Fibroblast of mammary gland (primary cell): ENCODE results near the gene PGBD5.

ENCODE experiments used
- DNase-seq: peaks from one replicate; pipeline ENCODE4 v3.0.0-alpha.2; 2010; ENCODE audit warnings: low read depth
- H3K4me3 ChIP-seq: 2 replicates; pipeline ENCODE4 v1.5.1; 2011; ENCODE audit warnings: low read depth, mild to moderate bottlenecking, low read length, moderate library complexity; ENCODE audit not compliant: control insufficient read depth
- TF ChIP-seq, protein P1 (sequence below): conservative IDR thresholded peaks from 2 replicates; pipeline ENCODE4 v1.5.1; 2011; ENCODE audit warnings: low read depth, low read length, inconsistent platforms; ENCODE audit not compliant: control insufficient read depth, insufficient read depth

Gene PGBD5

DNA sequence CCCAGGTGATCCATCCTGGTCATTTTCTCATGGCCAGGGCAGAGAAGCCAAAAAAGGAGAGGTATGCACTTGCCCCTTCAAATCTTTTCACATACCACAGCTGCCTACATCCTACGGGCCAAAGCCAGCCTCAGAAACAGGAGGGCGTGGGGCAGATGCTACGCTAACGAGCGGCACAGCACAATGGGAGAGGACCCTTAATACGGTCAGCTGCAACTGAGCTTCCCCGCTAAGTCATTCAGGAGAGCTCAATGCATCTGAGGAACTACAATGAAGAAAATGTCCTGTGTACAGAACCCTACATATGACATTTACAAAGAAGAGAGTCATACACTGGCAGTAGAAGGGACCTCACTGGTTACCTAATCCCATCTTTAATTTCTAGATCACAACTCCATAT is 78.2 kb downstream of the PGBD5 start:
- no peak for DNase-seq
- TF ChIP-seq, protein P1, sequence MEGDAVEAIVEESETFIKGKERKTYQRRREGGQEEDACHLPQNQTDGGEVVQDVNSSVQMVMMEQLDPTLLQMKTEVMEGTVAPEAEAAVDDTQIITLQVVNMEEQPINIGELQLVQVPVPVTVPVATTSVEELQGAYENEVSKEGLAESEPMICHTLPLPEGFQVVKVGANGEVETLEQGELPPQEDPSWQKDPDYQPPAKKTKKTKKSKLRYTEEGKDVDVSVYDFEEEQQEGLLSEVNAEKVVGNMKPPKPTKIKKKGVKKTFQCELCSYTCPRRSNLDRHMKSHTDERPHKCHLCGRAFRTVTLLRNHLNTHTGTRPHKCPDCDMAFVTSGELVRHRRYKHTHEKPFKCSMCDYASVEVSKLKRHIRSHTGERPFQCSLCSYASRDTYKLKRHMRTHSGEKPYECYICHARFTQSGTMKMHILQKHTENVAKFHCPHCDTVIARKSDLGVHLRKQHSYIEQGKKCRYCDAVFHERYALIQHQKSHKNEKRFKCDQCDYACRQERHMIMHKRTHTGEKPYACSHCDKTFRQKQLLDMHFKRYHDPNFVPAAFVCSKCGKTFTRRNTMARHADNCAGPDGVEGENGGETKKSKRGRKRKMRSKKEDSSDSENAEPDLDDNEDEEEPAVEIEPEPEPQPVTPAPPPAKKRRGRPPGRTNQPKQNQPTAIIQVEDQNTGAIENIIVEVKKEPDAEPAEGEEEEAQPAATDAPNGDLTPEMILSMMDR = no peak

DNA sequence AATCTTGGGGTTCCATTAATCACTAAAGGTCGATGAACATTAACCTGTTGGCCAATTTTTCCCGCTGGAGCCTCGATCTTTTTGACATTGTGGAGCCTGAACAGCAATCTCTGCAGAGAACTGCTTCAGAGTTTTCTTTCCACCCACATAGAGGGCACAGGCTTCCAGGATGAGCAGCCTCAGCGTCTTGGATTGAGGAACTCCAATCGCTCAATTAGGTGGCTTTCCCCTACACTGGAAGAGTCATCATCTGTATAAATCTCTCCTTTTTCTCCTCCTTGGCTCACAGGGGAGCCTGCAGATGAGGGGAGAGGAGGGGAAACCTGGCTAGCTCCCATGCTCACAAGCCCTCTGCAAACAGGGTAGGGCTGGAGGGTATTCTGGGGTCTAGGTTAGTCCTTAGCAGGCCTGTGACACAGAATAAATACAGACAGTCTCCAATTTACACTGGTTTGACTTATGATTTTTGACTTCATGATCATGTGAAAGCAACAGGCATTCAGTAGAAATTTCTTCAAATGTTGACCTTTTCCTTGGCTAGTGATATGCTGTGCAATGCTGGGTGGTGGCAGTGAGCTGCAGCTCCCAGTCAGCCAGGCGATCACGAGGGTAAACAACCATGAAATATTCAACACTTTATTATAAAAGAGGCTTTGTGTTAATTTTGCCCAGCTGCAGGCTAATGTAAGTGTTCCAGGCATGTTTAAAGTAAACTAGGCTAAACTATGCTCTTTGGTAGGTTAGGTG is 80.8 kb downstream of the PGBD5 start:
- DNase-seq = no peak
- TF ChIP-seq, protein P1 = no peak
- H3K4me3 ChIP-seq = no peak overlapping the region

More for the DNA sequence above, 78.2 kb downstream of the PGBD5 start:
- no peak overlapping the region for H3K4me3 ChIP-seq

DNA sequence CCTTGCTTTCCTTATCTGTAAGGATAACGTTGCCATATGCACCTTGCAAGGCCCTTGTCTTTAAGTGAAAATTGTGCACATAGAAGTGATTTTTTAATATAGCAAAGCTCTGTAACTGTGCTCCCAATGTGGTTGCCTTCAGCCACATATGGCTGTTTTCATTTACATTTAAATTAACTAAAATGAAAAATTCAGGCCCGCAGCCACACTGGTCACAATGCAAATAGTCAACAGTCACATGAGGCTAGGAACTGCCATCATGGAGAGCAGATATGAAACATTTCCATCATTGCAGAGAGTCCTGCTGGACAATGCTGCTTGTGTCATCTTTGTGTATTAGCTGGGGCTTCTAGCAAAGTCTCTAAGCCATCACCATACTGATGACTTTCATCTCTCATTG is 83.4 kb downstream of the PGBD5 start:
- TF ChIP-seq, protein P1 = no peak
- H3K4me3 ChIP-seq = no peak overlapping the region
- no peak for DNase-seq

DNA sequence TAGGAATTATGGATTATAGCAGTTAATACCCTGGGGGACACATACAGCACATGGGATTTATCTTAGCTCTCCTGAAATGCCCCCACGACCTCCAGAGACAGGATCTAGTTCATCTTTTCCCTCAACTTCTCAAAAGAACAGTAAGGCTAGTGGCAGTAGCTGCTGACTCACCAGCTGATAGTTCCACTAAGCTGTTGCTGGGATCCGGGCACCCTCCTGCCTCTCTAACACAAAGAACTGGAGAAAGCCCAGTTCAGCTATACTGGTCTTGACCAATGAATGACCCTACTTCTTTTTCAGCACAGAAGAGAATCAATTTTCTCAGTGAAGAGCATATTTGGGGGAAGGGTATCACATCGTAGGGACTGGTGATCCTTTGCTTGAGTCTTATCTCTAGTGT is 84.1 kb downstream of the PGBD5 start:
- TF ChIP-seq, protein P1 = no peak
- no peak for DNase-seq

DNA sequence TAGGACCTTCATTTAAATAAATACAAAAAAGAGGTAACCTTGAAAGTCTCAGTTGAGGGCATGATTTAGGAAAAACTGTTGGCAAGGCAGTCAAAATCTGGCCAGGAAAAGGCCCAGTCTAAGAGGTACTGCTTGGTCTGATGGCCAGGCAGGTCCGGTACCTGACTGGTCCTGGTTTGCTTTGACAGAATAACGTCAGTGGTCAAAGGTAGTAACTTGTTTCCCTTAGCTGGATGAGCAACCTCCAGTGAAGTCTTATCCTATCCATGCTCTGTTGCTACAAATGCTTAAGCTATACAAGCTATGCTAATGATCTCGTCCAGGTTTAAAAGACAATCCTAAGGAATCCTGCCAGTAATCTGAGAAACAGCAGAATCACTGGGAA is 85.0 kb downstream of the PGBD5 start:
- TF ChIP-seq, protein P1 = no peak
- DNase-seq = no peak
- H3K4me3 ChIP-seq = no peak overlapping the region

More for the DNA sequence above, 84.1 kb downstream of the PGBD5 start:
- H3K4me3 ChIP-seq = no peak overlapping the region

DNA sequence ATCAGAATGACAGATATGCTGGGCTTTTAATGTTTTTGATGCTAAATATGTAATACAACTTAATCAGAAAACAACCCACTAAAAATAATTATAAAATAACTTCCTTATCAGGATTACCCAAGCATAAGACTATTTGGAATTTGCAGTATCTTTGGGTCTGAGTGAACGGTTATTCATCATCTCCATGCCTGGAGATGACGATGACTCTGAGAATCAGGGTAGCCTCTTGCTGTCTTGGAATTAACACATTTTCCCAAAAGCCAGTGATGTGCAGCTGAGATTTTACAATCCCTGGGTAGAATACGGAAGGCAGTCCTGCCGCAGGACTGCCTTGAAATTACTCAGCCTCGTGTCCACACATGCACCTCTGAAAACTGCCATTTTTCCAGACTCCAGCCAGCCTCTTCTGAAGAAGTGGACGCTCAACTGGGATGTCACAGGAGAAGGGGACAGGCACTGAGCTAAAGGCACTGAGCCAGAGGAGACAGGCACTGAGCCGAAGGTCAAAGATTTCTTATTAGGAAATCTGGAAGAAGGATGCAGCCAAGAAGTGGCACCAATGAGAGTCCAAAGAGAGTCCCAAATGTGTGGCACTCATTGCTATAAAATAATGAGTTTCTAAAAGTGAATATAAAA is 85.5 kb downstream of the PGBD5 start:
- no peak overlapping the region for H3K4me3 ChIP-seq
- TF ChIP-seq, protein P1 = no peak
- no peak for DNase-seq
